Activated CD4-positive, alpha-beta memory T cell treated with anti-CD3 and anti-CD28 coated beads, Interleukin-2, amount 10 ng/mL, durations not matched to agents 7 days and 5 days (primary cell): ENCODE data around the gene MIR17HG. TPM values are rescaled to one million over a fixed set of nuclear protein-coding genes. Genes with fewer than 3 reads are reported as not detected.

Experiments
- CTCF ChIA-PET: fragments of 350-600 bp; sonication (Branson Sonifier 250); formaldehyde crosslinking; loops from one replicate; lab custom pipeline; 2021; ENCODE audit warnings: antibody characterized with exemption, inconsistent platforms; lab: Charles Lee
- POLR2A ChIA-PET: fragments of 350-600 bp; sonication (Branson Sonifier 250); formaldehyde crosslinking; loops from one replicate; lab custom pipeline; 2021; ENCODE audit warnings: antibody characterized with exemption; lab: Charles Lee
- DNase-seq: peaks from one replicate; pipeline ENCODE4 v3.0.0-alpha.2; 2020
- H3K27ac Mint-ChIP-seq: one replicate; pipeline ENCODE4 v1.8.0; 2021; ENCODE audit warnings: mild to moderate bottlenecking, mixed read lengths
- H3K27me3 Mint-ChIP-seq: one replicate; pipeline ENCODE4 v1.8.0; 2021; ENCODE audit warnings: mixed read lengths
- H3K36me3 Mint-ChIP-seq: one replicate; pipeline ENCODE4 v1.8.0; 2021; ENCODE audit warnings: low read depth, mixed read lengths
- H3K4me1 Mint-ChIP-seq: one replicate; pipeline ENCODE4 v1.8.0; 2021; ENCODE audit warnings: mixed read lengths
- H3K4me3 Mint-ChIP-seq: one replicate; pipeline ENCODE4 v1.8.0; 2021; ENCODE audit warnings: mild to moderate bottlenecking, mixed read lengths
- H3K9me3 Mint-ChIP-seq: one replicate; pipeline ENCODE4 v1.8.0; 2021; ENCODE audit warnings: mixed read lengths
- total RNA-seq, 2 experiments: library from RNA; stranded (reverse); gene quantifications; one replicate each; pipeline ENCODE4 v1.2.3, GENCODE V29; 2021

MIR17HG gene
- total RNA-seq = 1 to 10 TPM; 6.7 to 7.7 TPM

DNA sequence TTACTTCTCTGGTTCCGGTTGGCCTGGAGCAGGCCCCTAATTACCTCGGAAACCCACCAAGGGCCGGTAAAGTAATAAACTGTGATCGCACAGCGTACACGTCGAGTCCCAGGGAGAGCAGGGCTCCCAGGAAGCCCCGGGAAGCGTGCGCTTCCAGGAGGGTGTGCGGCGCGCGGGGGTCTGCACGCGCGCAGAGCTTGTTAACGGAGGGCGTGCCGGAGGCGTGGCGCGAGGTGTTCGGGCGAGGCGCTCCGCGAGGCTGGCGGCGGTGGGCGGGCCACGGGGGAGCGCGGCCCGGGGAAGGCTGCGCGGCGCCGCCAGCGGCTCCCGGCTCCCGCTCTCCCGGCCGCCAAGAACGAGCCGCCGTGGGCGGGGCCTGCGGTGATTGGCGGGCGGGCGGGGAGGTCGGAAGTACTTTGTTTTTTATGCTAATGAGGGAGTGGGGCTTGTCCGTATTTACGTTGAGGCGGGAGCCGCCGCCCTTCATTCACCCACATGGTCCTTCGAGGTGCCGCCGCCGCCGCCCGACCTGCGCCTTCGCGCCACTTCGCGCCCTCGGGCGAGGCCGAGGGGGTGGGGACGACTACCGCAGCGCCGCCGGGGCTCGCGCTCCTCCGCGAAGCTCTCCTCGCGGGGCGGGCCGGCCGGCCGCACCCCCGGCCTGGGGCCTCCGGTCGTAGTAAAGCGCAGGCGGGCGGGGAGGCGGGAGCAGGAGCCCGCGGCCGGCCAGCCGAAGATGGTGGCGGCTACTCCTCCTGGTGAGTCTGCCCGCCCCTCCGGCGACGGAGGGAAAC, at the start of gene MIR17HG:
Gene MIR17HG (plus strand): TSS at position 486 of the 794 bp plus-strand sequence.
- peaks cover 4% of the 10 kb centered on the region for H3K27me3 Mint-ChIP-seq
- H3K4me1 Mint-ChIP-seq = peaks cover 48% of the 10 kb centered on the region
- H3K36me3 Mint-ChIP-seq = peaks cover 34% of the 10 kb centered on the region
- ChIA-PET POLR2A (interaction anchor here (0.8 to 2.6 kb wide), 8 partner anchors 9 to 34 kb away, joined by 3 to 12 read pairs (median 5); no protein-coding TSS in a partner anchor), CTCF (interaction anchor here (1.4 kb wide), 2 partner anchors 17 to 35 kb away, joined by 8 read pairs; no protein-coding TSS in a partner anchor)
- peak; percentile 91 for DNase-seq
- peak within 1 kb of the TSS; percentile 92 for H3K4me3 Mint-ChIP-seq
- H3K9me3 Mint-ChIP-seq = no peaks in the 10 kb centered on the region
- H3K27ac Mint-ChIP-seq = peak within 1 kb of the TSS; percentile 96

GRCh38 chr13:91298060-91298459, 49.4 kb upstream of the MIR17HG start:
- Mint-ChIP-seq H3K27me3 (peaks cover 8% of the 10 kb centered on the region), H3K4me3 (no peak overlapping the region), H3K27ac (no peak overlapping the region), H3K9me3 (no peaks in the 10 kb centered on the region), H3K4me1 (no peaks in the 10 kb centered on the region), H3K36me3 (no peaks in the 10 kb centered on the region)
- ChIA-PET POLR2A (no interaction called here), CTCF (no interaction called here)
- no peak for DNase-seq

- no peaks in the 10 kb centered on the region for H3K9me3 Mint-ChIP-seq
- ChIA-PET POLR2A (no interaction called here), CTCF (interaction anchor here (0.7 to 1.1 kb wide), 2 partner anchors 11 to 460 kb away, joined by 3 read pairs; no protein-coding TSS in a partner anchor)
- no peaks in the 10 kb centered on the region for H3K36me3 Mint-ChIP-seq
- no peak overlapping the region for H3K27ac Mint-ChIP-seq
- DNase-seq = no peak
- peaks cover 8% of the 10 kb centered on the region for H3K27me3 Mint-ChIP-seq
- H3K4me1 Mint-ChIP-seq = no peaks in the 10 kb centered on the region
- no peak overlapping the region for H3K4me3 Mint-ChIP-seq
These were observed 45.4 kb upstream of the MIR17HG start for GRCh38 chr13:91302111-91302510.

- no peaks in the 10 kb centered on the region for H3K36me3 Mint-ChIP-seq
- H3K27me3 Mint-ChIP-seq = peaks cover 8% of the 10 kb centered on the region
- no peak for DNase-seq
- H3K4me3 Mint-ChIP-seq = no peak overlapping the region
- ChIA-PET CTCF (interaction anchor here (1.1 kb wide), 1 partner anchor 10 kb away, joined by 3 read pairs; no protein-coding TSS in a partner anchor), POLR2A (no interaction called here)
- H3K27ac Mint-ChIP-seq = no peak overlapping the region
- H3K9me3 Mint-ChIP-seq = no peaks in the 10 kb centered on the region
- no peaks in the 10 kb centered on the region for H3K4me1 Mint-ChIP-seq
These were observed 44.5 kb upstream of the MIR17HG start for GRCh38 chr13:91303031-91303430.

DNA sequence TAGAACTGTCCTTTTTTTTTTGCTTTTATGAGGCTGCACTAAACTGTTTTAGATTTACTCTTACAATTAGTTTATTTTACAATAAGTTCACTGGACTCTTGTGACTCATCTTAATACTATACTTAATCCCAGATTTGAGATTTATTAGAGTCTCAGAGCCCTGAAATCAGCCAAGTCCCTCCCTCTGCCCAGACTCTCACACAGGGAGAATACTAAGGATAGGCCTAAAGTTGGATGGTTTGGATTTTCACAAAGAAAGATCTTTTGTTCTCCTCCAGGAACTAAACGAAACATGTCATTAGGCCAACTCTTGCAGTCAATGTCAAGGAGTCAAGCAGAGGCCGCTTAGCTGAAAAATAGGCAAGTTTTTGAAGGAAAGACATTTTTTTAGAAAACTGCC, 42.7 kb upstream of the MIR17HG start:
- ChIA-PET CTCF (no interaction called here), POLR2A (no interaction called here)
- DNase-seq = no peak
- H3K27ac Mint-ChIP-seq = no peak overlapping the region
- H3K9me3 Mint-ChIP-seq = no peaks in the 10 kb centered on the region
- no peak overlapping the region for H3K4me3 Mint-ChIP-seq
- H3K4me1 Mint-ChIP-seq = no peaks in the 10 kb centered on the region
- H3K36me3 Mint-ChIP-seq = no peaks in the 10 kb centered on the region
- H3K27me3 Mint-ChIP-seq = peaks cover 2% of the 10 kb centered on the region

DNA sequence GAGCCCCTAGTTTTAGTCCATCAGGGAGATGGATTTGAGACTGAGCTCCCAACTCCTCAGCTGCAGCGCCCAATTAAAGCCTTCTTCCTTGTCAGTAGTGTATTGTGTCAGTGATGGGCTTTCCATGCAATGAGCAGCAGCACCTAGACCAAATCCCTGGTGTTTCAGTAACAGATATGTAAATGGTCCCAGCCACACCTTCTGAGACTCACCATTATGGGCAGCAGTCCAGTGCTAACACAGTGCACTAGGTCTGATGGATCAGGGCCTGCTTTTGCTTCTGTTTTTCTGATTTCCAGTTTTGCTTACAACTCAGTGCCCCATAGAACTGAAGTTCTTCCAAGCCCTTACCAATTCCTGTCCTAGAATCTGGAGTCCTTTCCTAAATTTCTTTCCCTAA, 41.8 kb upstream of the MIR17HG start:
- no peaks in the 10 kb centered on the region for H3K9me3 Mint-ChIP-seq
- H3K4me1 Mint-ChIP-seq = no peaks in the 10 kb centered on the region
- H3K4me3 Mint-ChIP-seq = no peak overlapping the region
- H3K36me3 Mint-ChIP-seq = no peaks in the 10 kb centered on the region
- POLR2A ChIA-PET = no interaction called here
- CTCF ChIA-PET = no interaction called here
- no peaks in the 10 kb centered on the region for H3K27me3 Mint-ChIP-seq
- DNase-seq = no peak
- H3K27ac Mint-ChIP-seq = no peak overlapping the region

GRCh38 chr13:91307887-91308286, 39.6 kb upstream of the MIR17HG start:
- Mint-ChIP-seq H3K9me3 (no peaks in the 10 kb centered on the region), H3K4me3 (no peak overlapping the region), H3K27ac (no peak overlapping the region), H3K4me1 (peaks cover 8% of the 10 kb centered on the region), H3K36me3 (no peaks in the 10 kb centered on the region), H3K27me3 (peaks cover 6% of the 10 kb centered on the region)
- ChIA-PET CTCF (interaction anchor here (1.1 kb wide), 1 partner anchor 98 kb away, joined by 4 read pairs; no protein-coding TSS in a partner anchor), POLR2A (no interaction called here)
- no peak for DNase-seq

DNA sequence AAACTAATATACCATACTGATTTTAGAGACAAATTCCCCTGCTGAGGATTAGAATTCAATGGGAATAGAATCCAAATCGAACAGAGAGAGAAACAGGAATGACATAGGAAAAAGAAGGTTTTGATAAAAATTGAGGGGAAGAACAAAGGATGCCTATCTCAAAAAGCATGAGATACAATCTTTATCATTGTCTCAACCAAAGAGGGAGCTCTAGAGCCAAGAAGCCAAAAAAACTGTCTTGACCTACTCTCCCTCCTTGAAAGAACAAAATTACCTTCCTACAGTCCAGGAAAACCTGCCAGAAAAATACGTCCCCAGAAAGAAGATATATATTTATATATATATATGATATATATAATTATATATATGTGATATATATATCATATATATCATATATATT, 39.2 kb upstream of the MIR17HG start:
- POLR2A ChIA-PET = no interaction called here
- no peaks in the 10 kb centered on the region for H3K36me3 Mint-ChIP-seq
- CTCF ChIA-PET = interaction anchor here (1.1 kb wide), 1 partner anchor 98 kb away, joined by 4 read pairs; no protein-coding TSS in a partner anchor

DNA sequence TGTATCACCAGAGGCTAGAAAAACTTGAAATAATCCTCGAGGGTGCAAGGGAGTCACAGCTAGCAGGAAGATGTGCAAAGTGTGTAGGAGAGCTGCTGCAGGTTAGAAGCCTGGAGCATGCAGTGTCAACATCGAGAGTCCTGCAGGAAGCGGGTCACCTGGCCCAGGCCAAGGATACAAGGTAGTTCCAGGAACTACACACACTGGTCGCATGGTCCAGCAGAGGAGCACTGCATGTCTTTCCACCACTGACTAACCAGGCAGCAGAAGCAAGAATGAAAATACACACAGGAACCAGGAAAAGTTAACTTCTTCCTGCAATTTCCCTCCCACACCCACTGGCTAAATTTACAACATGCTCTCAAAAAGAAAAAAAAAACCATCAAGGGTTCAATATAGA, 36.0 kb upstream of the MIR17HG start:
- H3K4me1 Mint-ChIP-seq = peaks cover 19% of the 10 kb centered on the region
- POLR2A ChIA-PET = interaction anchor here (2.8 kb wide), 1 partner anchor 36 kb away, joined by 11 read pairs; the partner anchor contains the start of gene MIR17HG
- no peaks in the 10 kb centered on the region for H3K36me3 Mint-ChIP-seq
- H3K27ac Mint-ChIP-seq = no peak overlapping the region
- DNase-seq = no peak
- no peaks in the 10 kb centered on the region for H3K9me3 Mint-ChIP-seq
- H3K27me3 Mint-ChIP-seq = peaks cover 13% of the 10 kb centered on the region
- CTCF ChIA-PET = interaction anchor here (1.0 to 3.8 kb wide), 6 partner anchors 12 to 410 kb away, joined by 3 to 16 read pairs (median 8); partner anchors contain the start of gene MIR17HG
- no peak overlapping the region for H3K4me3 Mint-ChIP-seq

More for the DNA sequence above, 39.2 kb upstream of the MIR17HG start:
- H3K27ac Mint-ChIP-seq = no peak overlapping the region
- peaks cover 6% of the 10 kb centered on the region for H3K27me3 Mint-ChIP-seq
- no peak for DNase-seq
- no peak overlapping the region for H3K4me3 Mint-ChIP-seq
- H3K4me1 Mint-ChIP-seq = peaks cover 12% of the 10 kb centered on the region
- no peaks in the 10 kb centered on the region for H3K9me3 Mint-ChIP-seq

- no peak overlapping the region for H3K27ac Mint-ChIP-seq
- H3K4me1 Mint-ChIP-seq = peaks cover 19% of the 10 kb centered on the region
- H3K27me3 Mint-ChIP-seq = peaks cover 19% of the 10 kb centered on the region
- CTCF ChIA-PET = interaction anchor here (1.0 to 3.8 kb wide), 9 partner anchors 10 to 94 kb away, joined by 3 to 16 read pairs (median 6); partner anchors contain the start of gene MIR17HG
- no peaks in the 10 kb centered on the region for H3K9me3 Mint-ChIP-seq
- no peak for DNase-seq
- POLR2A ChIA-PET = interaction anchor here (1.1 to 2.8 kb wide), 2 partner anchors 33 to 35 kb away, joined by 4 to 11 read pairs; partner anchors contain the start of gene MIR17HG
- no peak overlapping the region for H3K4me3 Mint-ChIP-seq
- no peaks in the 10 kb centered on the region for H3K36me3 Mint-ChIP-seq
These were observed 35.2 kb upstream of the MIR17HG start for GRCh38 chr13:91312324-91312723.

DNA sequence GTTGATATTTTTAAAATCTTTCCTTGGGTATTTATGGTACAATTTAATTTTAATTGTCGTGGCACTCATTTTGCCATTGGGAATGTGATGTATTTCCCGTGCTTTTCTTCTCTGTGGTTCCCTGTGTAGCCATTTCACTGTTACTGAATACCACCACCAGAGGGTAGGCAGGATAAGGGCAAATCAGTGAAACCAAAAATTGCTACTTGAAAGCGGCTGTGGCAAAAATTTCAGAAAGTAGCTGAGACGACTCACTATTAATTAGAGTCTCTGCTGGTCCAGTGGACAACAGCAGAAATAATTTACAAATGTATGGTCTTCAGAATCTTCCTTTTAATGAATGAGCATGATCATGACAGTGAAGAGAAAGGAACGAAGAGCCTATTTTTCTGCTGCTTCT, 34.4 kb upstream of the MIR17HG start:
- Mint-ChIP-seq H3K4me1 (peaks cover 19% of the 10 kb centered on the region), H3K4me3 (no peak overlapping the region), H3K36me3 (no peaks in the 10 kb centered on the region), H3K27ac (no peak overlapping the region), H3K27me3 (peaks cover 19% of the 10 kb centered on the region), H3K9me3 (no peaks in the 10 kb centered on the region)
- POLR2A ChIA-PET = interaction anchor here (1.1 to 2.8 kb wide), 2 partner anchors 32 to 34 kb away, joined by 4 to 11 read pairs; partner anchors contain the start of gene MIR17HG
- CTCF ChIA-PET = interaction anchor here (0.7 to 3.8 kb wide), 15 partner anchors 9 to 411 kb away, joined by 3 to 16 read pairs (median 5); partner anchors contain the start of genes GPC5 and MIR17HG
- DNase-seq = no peak

DNA sequence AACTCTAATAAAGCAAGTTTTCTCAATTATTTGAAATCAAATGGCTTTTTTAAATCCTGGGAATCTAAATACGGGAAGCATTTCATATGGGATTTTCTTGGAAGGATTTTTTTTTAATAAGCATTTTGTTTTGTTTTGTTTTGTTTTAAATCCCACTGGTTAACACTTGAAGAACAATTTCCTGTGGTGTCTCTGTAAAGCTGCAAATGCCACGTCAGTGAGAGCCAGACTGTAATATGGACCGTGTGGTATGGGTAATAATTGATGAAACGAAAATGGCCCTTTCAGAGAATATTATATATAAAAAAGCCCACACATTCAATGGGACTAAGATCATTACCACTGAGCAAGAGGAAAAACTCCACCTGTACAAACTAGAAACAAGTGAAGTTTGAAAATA, 33.9 kb upstream of the MIR17HG start:
- Mint-ChIP-seq H3K36me3 (no peaks in the 10 kb centered on the region), H3K27ac (no peak overlapping the region), H3K27me3 (peaks cover 19% of the 10 kb centered on the region), H3K4me1 (peaks cover 19% of the 10 kb centered on the region), H3K4me3 (no peak overlapping the region), H3K9me3 (no peaks in the 10 kb centered on the region)
- POLR2A ChIA-PET = interaction anchor here (1.0 to 2.8 kb wide), 3 partner anchors 34 to 46 kb away, joined by 3 to 11 read pairs (median 3); partner anchors contain the start of gene MIR17HG
- no peak for DNase-seq
- CTCF ChIA-PET = interaction anchor here (0.7 to 3.8 kb wide), 16 partner anchors 9 to 411 kb away, joined by 3 to 16 read pairs (median 4); partner anchors contain the start of genes GPC5 and MIR17HG

DNA sequence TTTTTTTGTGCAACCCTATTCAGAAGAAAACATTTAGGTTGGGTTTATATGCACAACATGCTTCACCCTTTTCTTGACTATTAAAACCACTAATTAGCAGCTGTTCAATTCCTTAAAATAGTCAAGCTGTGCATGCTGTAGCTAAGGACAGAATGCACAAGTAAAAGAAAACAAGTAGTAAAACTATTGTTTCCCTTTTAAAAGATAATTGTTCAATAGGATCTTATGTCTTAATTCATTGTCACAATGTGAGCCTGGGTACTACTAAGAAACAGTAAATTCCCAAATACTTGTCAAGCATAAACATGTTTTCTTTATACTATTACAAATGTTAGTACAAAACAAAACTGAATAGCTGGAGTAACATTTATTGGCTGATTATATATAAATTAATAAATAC, 32.6 kb upstream of the MIR17HG start:
- Mint-ChIP-seq H3K4me3 (no peak overlapping the region), H3K27ac (no peak overlapping the region), H3K36me3 (no peaks in the 10 kb centered on the region), H3K27me3 (peaks cover 21% of the 10 kb centered on the region), H3K4me1 (peaks cover 19% of the 10 kb centered on the region), H3K9me3 (no peaks in the 10 kb centered on the region)
- POLR2A ChIA-PET = interaction anchor here (1.0 kb wide), 1 partner anchor 35 kb away, joined by 3 read pairs; no protein-coding TSS in a partner anchor
- CTCF ChIA-PET = interaction anchor here (1.4 to 3.8 kb wide), 3 partner anchors 16 to 91 kb away, joined by 3 to 16 read pairs (median 15); no protein-coding TSS in a partner anchor
- DNase-seq = no peak
